Measurements from ENCODE around the gene LHFPL3. TPM values are rescaled to one million over a fixed set of nuclear protein-coding genes. Genes with fewer than 3 reads are reported as not detected.
"Not testable (repeated sequence)": the region's sequence is repeated elsewhere in the genome, so short reads cannot be mapped to it uniquely, and the experiment has no call there.

LHFPL3 gene
- not detected for total RNA-seq

DNA sequence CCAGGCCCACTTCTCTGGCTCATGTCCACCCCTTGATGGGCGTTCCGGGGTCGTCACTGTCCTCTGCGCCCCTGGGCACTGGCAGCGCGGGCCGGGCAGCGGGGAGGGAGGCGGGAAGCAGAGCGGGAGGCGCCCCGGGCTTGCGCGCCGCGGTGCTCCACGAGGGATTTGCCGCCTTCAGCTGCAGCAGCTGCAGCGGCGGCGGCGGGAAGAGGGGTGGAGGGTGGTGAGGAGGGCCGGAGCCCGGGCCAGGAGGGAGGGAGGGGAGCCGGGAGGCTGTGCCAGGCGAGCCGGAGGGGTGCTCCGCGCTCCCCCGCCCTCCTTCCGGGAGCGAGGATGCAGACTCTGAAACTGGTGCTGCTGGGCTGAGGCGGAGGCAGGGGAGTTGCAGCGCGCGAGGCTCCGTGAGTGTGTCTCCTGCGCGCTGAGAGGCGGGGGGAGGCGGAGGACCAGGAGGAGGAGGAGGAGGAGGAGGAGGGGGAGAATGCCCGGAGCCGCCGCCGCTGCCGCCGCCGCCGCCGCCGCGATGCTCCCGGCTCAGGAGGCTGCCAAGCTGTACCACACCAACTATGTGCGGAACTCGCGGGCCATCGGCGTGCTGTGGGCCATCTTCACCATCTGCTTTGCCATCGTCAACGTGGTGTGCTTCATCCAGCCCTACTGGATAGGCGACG is at the start of gene LHFPL3:
Gene LHFPL3, plus strand, starts transcription at position 308 of the 674 bp plus-strand sequence.
- ATAC-seq (no peak), DNase-seq (ENCODE audit: low spot score) (no peak)

- not testable (repeated sequence) for DNase-seq (ENCODE audit: low spot score); ATAC-seq
Observed at GRCh38 chr7:104281685-104282084, 46.7 kb upstream of the LHFPL3 start.

DNA sequence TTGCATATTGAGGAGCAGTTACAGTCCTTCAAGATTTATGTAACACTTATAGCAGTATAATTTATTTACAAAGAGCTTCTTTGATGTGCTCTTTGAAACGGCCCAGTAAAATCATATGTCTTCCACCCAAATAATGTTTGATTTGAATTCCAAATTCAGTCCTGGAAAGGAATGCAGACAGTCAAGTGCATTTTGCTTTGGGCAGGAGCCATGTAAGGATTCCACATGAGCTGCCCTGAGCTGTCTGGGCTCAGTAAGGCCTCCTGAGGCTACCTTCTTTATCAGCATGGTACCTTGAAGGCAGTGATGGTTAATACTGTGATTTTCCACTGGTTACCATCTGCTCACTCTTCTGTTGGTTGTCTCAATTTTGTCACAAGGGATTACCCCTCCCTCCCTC is 41.6 kb upstream of the LHFPL3 start:
- DNase-seq (ENCODE audit: low spot score) (no peak), ATAC-seq (no peak)

GRCh38 chr7:104288137-104288536 is 40.3 kb upstream of the LHFPL3 start:
- no peak for ATAC-seq
- no peak for DNase-seq (ENCODE audit: low spot score)

GRCh38 chr7:104294291-104294690 is 34.1 kb upstream of the LHFPL3 start:
- no peak for ATAC-seq
- no peak for DNase-seq (ENCODE audit: low spot score)

GRCh38 chr7:104296266-104296665 is 32.1 kb upstream of the LHFPL3 start:
- ATAC-seq (no peak), DNase-seq (ENCODE audit: low spot score) (no peak)

DNA sequence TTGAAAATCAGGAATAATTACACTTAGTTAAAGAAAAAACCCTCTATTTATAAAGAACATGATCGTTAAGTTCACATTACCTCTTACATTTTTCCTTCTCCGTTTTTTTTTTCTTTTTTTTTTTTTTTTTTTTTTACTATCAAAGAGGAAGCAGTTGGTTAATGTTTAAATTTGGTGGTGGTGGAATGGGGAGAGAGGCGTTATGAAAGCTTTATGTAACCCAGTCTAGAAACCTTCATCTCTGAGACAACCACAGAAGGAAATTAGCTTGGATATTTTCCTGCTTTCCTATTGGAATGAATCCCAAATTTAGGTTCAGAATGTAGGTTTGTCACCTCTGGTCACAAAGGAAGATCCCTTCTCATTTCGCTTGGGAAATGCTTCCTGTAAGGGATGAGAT is 31.5 kb upstream of the LHFPL3 start:
- no peak for DNase-seq (ENCODE audit: low spot score)

GRCh38 chr7:104299323-104299722 is 29.1 kb upstream of the LHFPL3 start:
- DNase-seq (ENCODE audit: low spot score): no peak
- no peak for ATAC-seq

More for the DNA sequence above, 31.5 kb upstream of the LHFPL3 start:
- ATAC-seq: peak; percentile 64

GRCh38 chr7:104299777-104300176 is 28.6 kb upstream of the LHFPL3 start:
- DNase-seq (ENCODE audit: low spot score) (no peak), ATAC-seq (no peak)

DNA sequence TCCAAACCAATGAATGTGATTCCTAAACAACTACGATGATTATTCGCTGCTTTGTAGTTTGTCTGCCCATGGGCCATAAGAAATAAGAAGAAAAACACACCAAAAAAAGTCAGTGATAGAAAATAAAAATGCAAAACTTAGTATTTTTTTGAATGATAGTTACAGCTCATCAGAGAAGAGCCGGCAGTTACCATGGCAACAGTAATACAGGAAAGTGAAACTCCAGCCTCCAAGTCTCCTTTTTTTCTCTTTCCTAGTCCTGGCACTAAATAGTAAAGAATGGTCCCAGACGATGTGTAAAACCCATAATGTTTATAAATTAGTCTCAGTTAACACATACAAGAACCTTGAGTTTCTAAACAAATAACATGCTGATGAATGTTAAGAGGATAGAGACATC is 21.6 kb upstream of the LHFPL3 start:
- DNase-seq (ENCODE audit: low spot score): no peak
- no peak for ATAC-seq

GRCh38 chr7:104317948-104318629 is 10.3 kb upstream of the LHFPL3 start:
- ATAC-seq: no peak
- no peak for DNase-seq (ENCODE audit: low spot score)

- ATAC-seq: no peak
- no peak for DNase-seq (ENCODE audit: low spot score)
Observed at GRCh38 chr7:104327534-104327933, 869 bp upstream of the LHFPL3 start.

DNA sequence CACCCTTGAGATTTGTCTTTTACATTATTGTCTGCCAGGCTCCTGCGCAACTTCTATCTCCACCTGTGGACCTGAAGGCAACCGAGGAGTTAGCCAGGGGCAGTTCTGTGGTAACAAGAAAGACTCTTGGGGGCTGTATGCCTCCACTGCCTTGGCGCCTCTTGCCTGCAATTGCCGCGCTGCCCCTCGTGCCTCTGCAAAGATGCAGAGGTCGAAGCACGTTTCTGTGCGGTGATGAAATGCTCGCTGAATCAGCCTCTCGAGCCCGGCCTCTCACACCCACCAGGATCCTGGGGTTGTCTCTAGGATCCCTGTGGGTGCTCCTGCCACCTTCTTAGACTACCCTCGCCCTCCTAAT is 486 bp upstream of the LHFPL3 start:
- ATAC-seq: no peak

DNA sequence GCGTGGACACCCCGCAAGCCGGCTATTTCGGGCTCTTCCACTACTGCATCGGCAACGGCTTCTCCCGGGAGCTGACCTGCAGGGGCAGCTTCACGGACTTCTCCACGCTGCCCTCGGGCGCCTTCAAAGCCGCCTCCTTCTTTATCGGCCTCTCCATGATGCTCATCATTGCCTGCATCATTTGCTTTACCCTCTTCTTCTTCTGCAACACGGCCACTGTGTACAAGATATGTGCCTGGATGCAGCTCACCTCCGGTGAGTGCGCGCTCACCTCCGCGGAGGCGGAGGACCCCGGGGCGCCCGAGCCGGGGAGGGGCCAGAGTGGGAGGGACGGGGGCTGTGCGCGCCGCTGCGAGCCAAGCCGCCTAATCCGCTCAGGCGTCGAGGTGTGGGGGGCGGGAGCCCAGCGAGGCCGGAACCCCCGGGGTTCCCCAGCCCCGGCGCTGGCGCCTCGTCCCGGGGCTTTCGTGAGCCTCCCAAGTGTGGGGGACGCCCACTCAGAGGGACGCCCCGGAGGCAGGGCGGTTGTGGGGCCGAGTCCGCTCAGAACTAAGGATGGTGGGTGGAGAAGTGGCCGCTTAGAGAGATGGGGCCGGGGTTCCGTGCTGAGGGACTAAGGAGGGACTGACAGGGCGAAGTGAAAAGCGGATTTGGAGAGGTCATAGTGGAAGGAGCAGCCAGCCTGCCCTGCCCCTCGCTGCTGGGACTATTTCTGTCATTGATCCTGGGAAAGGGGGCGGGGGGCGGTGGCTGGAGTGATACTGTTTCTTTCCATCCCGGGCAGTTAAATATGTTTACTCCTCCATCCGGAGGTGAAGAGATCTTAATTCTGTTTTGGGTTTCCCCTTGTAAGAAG is 795 bp downstream of the LHFPL3 start:
- ATAC-seq: no peak
- no peak for DNase-seq (ENCODE audit: low spot score)

More for the DNA sequence above, 486 bp upstream of the LHFPL3 start:
- no peak for DNase-seq (ENCODE audit: low spot score)

GRCh38 chr7:104341546-104341945 is 13.1 kb downstream of the LHFPL3 start:
- ATAC-seq: no peak
- no peak for DNase-seq (ENCODE audit: low spot score)

DNA sequence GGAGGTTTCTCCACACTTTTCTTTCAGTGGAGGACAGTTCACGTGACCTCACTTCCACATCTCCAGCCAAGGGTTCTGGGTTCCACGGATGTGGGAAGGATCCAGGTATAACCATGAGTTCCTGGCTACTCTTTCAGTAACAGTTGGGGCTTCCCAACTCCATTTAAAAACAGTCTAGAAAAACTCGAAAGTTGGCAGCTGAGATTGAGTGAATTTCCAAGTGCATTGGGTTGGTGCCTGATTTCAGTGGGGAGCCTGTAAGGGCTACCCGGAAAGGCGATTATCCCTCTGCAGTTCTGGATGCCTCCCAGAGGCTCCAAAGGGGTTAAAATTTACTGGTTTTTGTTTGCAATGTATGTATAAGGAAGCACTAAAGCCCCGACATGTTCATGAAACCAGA is 24.3 kb downstream of the LHFPL3 start:
- DNase-seq (ENCODE audit: low spot score) (no peak), ATAC-seq (no peak)

DNA sequence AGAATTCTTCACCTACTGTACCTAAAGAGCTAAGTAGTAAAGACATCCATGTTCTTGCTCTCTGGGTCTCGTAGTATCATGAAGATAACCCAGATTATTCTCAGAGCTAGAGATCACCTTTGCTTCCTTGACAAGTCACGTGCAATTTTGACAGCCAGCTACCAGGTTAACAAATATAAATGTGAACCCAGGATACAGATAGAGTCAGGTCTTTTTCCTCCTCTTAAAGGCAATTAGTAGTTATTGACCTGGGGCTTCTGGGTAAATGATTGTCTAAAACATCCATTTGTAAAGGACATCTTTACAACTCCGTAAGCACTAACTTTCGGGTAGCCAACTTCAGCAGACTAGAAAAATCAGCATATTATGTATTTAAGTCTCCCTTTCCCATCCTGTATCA is 28.8 kb downstream of the LHFPL3 start:
- DNase-seq (ENCODE audit: low spot score) (no peak), ATAC-seq (no peak)

DNA sequence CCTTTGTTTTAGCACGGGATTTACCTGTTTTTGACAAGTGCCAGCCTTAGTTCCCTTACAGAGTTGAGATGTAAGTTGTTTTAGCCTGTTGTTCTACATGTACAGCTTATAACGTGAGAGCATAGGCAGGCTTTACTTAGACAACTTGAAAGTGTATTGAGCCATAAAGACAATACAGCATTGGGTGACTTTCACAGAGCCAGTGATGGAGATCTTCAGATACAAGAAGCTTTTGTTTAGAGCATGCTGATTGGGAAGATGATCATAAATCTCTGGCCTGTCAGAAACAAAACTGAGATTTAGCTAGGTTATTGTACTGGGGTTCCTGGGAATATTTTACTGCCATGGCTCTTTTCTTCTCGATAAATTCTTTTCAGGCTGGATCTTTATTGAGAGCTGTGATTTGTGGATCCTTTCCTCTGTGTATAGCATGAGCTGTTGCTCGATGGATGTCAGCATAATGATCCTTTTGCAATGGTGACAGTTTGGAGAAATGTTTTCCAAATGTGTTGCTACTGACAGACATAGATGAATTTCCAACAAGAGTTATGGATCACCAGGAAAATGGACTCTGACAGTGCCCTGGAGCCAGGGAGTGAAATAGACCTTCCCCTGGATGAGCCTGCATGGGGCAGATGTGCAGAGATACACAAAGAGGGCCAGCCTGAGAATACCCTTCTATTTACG is 30.2 kb downstream of the LHFPL3 start:
- no peak for ATAC-seq
- DNase-seq (ENCODE audit: low spot score): no peak

- DNase-seq (ENCODE audit: low spot score) (no peak), ATAC-seq (no peak)
Observed at GRCh38 chr7:104362756-104363155, 34.4 kb downstream of the LHFPL3 start.

DNA sequence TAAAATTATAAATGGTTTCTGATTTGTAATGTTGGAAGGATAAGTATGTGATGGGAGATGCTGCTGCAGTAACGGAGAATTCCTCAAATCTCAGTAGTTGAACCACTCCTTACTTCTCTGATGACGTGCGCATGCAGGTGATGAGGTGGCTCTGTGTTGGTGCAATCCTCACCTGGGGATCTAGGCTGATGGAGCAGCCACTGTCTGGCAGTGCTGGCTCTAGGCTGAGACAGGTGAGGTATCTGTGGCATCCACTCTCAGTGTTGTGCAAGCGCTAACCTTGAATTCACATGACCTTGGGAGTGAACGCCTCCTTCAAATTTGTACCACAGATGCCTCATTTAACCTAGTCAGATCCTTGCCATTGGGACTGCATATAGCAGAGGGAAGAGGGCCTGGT is 35.0 kb downstream of the LHFPL3 start:
- ATAC-seq (no peak), DNase-seq (ENCODE audit: low spot score) (no peak)

DNA sequence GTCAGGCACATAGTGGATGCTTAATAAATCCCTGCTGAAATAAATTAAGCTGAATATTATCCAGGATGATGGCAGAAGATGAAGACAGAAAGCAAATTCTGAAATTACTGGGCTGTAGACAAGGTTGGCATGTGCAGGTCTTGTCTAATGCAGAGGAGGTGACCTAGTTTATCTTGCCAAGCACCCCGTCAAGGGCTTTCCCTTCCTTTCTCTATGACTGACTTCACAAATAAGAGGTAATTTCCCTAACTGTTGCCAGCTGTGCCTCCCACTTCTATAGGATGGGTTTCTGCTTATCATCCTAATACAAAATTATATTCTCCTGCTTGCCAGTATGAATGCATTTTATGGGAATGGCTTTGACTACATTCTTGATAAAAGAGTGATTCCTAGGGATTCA is 38.0 kb downstream of the LHFPL3 start:
- no peak for DNase-seq (ENCODE audit: low spot score)
- no peak for ATAC-seq
